GM23248 (cell line): ENCODE measurements around the gene ADK.

ENCODE experiments used
- EZH2 ChIP-seq: fragments of 200-600 bp; sonication (generic); IDR thresholded peaks from 2 replicates; pipeline ENCODE4 v1.6.1; 2018; ENCODE audit warnings: antibody characterized with exemption, mild to moderate bottlenecking; ENCODE audit not compliant: insufficient read depth, poor library complexity, severe bottlenecking
- EZH2phosphoT487 ChIP-seq: fragments of 200-600 bp; sonication (generic); IDR thresholded peaks from 2 replicates; pipeline ENCODE4 v1.6.1; 2018; ENCODE audit warnings: antibody characterized with exemption, moderate library complexity, mild to moderate bottlenecking, low read depth; ENCODE audit not compliant: insufficient read depth

GRCh38 chr10:74391786-74392185 is 240.8 kb downstream of the ADK start:
- TF ChIP-seq EZH2: no peak
- no peak for TF ChIP-seq EZH2phosphoT487
